ENCODE results near the gene LHFPL6. TPM values are rescaled to one million over a fixed set of nuclear protein-coding genes. Genes with fewer than 3 reads are reported as not detected.

Gene LHFPL6
- total RNA-seq, 2 experiments from 2014 or later = 0.12 to 0.25 TPM

DNA sequence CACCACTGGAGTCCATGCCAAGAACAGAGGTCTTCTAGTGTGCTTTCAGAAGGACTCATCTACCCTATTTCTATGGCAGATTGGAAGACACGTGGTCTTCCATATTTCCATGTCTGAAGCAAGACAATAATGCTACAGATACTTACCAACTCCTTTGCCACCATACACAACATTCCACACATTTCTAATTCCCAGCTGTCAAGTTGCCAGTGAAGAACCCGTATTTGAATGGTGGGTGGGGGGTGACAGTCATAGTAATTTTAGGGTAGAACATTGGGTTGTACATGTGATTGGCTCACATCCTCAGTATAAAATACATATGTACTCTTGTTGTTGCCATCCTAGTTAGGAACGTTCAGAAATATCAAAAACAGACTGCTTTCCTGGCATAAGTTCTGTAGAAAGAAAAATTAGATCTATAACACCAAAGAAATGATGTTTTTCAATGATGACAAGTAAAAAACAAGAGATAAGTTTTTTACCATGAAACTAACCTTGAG lies 69.3 kb downstream of the LHFPL6 start:
- H3K36me3 Mint-ChIP-seq (ENCODE audit: low read depth) = no peaks in the 10 kb centered on the region
- H3K9me3 Mint-ChIP-seq = no peaks in the 10 kb centered on the region
- CTCF ChIA-PET = no interaction called here
- POLR2A ChIA-PET = no interaction called here
- H3K4me3 Mint-ChIP-seq = no peak overlapping the region
- no peak for DNase-seq
- no peak overlapping the region for H3K27ac Mint-ChIP-seq
- no peaks in the 10 kb centered on the region for H3K4me1 Mint-ChIP-seq
- H3K27me3 Mint-ChIP-seq = peaks cover 15% of the 10 kb centered on the region

DNA sequence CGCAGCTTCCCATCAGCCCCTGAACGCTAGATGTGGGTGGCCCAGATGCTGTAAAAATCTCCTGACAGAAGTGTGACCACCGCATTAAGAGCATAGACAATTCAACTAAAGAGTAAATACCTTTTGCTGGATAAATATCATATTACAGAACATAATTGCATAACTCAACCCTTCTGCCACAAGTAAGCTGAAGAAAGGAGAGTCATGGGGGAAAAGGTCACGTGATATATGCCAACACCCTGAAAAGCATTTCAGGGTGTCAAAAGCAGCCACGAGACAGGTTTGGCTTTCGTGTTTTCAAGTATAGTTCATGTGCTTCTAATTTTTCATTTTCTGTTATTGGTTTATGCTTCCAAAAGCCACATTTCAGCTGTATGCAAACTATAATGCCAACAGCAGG lies 71.3 kb downstream of the LHFPL6 start:
- no peak for DNase-seq
- Mint-ChIP-seq H3K4me1 (no peaks in the 10 kb centered on the region), H3K27me3 (peaks cover 14% of the 10 kb centered on the region), H3K36me3 (ENCODE audit: low read depth) (no peaks in the 10 kb centered on the region), H3K9me3 (no peaks in the 10 kb centered on the region), H3K27ac (no peak overlapping the region), H3K4me3 (no peak overlapping the region)
- ChIA-PET POLR2A (no interaction called here), CTCF (interaction anchor here (0.6 kb wide), 1 partner anchor 363 kb away, joined by 3 read pairs; no protein-coding TSS in a partner anchor)

DNA sequence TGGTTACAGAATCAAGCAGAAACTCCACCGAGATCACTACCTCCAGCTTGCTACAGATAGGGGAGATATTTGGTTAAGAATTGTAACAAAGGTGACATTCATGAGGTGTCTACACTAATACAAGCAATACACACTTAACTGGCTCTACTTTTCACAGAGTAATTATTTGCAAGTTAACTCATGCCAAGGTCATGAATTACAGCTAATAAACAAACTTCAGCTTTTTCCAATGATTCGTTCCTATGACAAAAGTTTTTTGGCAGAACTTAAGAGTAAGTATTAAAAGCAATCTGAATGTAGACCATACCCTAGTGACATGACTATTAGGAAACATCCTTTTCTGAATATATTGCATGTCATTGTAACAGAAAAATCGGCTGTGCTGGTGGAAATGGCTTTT lies 72.1 kb downstream of the LHFPL6 start:
- no peak for DNase-seq
- CTCF ChIA-PET = no interaction called here

DNA sequence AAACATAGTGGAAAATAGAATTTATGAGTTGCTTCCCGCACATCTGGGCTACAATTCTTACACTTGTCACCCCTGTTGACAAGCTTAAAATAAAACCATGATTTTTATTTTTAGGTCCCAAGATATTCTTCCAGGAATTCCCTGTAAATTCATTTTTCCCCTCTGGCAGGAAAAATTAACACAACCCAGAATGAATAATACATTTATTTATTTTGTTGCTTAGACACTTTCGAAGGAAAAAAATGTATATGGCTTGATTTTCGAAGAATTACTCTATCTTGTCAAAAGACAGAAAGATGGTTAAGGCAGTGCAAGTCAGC lies 74.4 kb downstream of the LHFPL6 start:
- no peak for DNase-seq
- Mint-ChIP-seq H3K36me3 (ENCODE audit: low read depth) (no peaks in the 10 kb centered on the region), H3K27me3 (peaks cover 20% of the 10 kb centered on the region), H3K4me3 (no peak overlapping the region), H3K27ac (no peak overlapping the region), H3K9me3 (no peaks in the 10 kb centered on the region), H3K4me1 (no peaks in the 10 kb centered on the region)
- ChIA-PET POLR2A (no interaction called here), CTCF (interaction anchor here (1.2 to 1.3 kb wide), 2 partner anchors 8 to 197 kb away, joined by 3 read pairs; no protein-coding TSS in a partner anchor)

More for the DNA sequence above, 72.1 kb downstream of the LHFPL6 start:
- POLR2A ChIA-PET = no interaction called here
- no peaks in the 10 kb centered on the region for H3K4me1 Mint-ChIP-seq
- H3K4me3 Mint-ChIP-seq = no peak overlapping the region
- no peak overlapping the region for H3K27ac Mint-ChIP-seq
- no peaks in the 10 kb centered on the region for H3K36me3 Mint-ChIP-seq (ENCODE audit: low read depth)
- peaks cover 18% of the 10 kb centered on the region for H3K27me3 Mint-ChIP-seq
- no peaks in the 10 kb centered on the region for H3K9me3 Mint-ChIP-seq

DNA sequence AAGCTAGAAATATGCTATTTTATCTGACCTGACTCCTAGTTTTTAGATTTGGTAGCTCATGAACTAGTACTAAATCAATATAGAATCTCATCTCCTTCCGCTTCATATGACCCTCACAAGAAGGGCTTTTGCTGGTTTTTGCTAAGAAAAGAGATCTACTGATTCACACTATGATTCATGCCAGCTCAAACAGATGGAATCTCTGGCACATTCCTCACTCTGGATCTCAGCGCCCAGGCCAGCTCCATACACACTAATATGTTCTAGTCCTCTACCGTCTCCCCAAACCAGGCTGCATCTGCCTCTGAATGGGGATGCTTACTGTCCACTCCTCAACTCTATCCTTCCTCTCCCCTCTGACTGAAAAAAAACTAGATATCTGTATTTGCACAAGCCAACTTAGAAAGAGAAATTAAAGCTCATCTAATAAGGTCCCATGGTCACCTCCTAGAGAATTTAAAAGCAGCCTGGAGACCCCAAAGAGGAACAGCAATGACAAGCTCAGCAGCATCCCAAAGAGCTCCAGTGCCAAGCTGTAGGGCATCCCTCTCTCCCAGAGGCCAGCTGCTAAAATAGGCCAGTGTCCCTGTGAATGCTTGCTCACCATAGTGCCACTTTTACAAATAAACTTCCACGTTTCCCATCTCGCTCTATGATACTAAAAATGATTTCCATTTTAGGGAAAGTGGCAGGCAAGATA lies 74.9 kb downstream of the LHFPL6 start:
- Mint-ChIP-seq H3K4me3 (no peak overlapping the region), H3K27me3 (peaks cover 16% of the 10 kb centered on the region), H3K27ac (no peak overlapping the region), H3K36me3 (ENCODE audit: low read depth) (no peaks in the 10 kb centered on the region), H3K4me1 (no peaks in the 10 kb centered on the region), H3K9me3 (no peaks in the 10 kb centered on the region)
- ChIA-PET POLR2A (no interaction called here), CTCF (interaction anchor here (0.6 to 1.3 kb wide), 3 partner anchors 9 to 196 kb away, joined by 3 to 4 read pairs (median 3); no protein-coding TSS in a partner anchor)
- DNase-seq = no peak

DNA sequence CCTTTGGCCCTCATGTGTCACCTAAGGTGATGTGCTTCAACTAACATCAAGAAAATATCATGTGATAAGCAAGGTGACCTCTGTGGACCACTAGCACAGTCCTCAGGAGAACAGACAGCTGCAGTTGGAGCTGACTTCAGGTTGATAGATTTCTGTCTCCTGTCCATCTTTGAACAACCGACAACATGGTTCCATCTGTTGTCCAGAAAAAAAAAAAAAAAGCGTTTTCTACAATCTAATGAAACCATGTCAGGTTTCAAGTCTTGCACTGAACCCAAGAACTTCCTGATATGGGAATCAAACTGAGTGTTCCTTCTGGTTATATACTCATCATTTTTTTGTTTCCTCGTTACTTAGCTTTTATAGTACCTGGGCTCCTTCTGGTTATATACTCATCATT lies 75.7 kb downstream of the LHFPL6 start:
- no peaks in the 10 kb centered on the region for H3K36me3 Mint-ChIP-seq (ENCODE audit: low read depth)
- DNase-seq = no peak
- no peak overlapping the region for H3K27ac Mint-ChIP-seq
- H3K9me3 Mint-ChIP-seq = no peaks in the 10 kb centered on the region
- H3K4me1 Mint-ChIP-seq = no peaks in the 10 kb centered on the region
- ChIA-PET POLR2A (no interaction called here), CTCF (interaction anchor here (0.6 to 1.3 kb wide), 3 partner anchors 9 to 195 kb away, joined by 3 to 4 read pairs (median 3); no protein-coding TSS in a partner anchor)
- peaks cover 16% of the 10 kb centered on the region for H3K27me3 Mint-ChIP-seq
- H3K4me3 Mint-ChIP-seq = no peak overlapping the region

DNA sequence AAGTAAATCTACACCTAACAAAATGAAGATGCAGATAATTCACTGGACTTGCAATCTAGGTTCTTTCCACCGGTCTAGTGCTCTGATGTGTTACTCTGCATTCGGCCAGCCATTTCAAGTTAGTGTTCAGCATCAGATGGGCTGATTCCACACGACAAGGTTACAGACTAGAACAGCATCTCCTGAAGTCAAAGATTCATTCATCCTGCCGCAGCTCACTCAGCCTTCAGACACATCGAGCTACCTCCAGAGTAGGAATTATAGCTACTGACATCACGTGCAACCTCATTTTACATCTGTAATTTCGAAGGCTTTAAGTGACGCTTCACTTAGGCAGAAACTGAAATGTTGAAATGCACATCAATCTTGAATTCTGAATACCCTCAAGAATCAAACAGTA lies 76.5 kb downstream of the LHFPL6 start:
- ChIA-PET POLR2A (interaction anchor here (0.7 kb wide), 1 partner anchor 32 kb away, joined by 3 read pairs; no protein-coding TSS in a partner anchor), CTCF (interaction anchor here (0.6 kb wide), 1 partner anchor 28 kb away, joined by 3 read pairs; no protein-coding TSS in a partner anchor)
- H3K27ac Mint-ChIP-seq = no peak overlapping the region

DNA sequence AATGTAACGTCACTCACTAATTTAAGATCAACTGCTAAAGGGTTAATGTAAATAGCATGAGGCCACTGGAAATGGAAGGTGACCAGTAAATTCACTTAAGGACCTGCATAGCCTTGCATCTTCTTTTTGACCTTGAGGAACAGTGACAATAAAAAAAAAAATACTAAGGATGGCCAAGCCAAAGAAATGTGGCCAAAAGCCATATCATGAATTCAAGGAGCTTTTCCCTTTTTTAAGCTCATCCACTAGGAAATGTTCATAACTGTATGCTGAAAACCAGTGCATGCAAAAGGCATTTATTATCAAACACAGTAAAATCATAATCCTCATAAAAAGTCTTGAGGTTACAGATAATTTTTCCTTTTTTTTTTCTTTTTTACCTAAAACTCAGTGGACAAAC lies 77.5 kb downstream of the LHFPL6 start:
- H3K4me1 Mint-ChIP-seq = no peaks in the 10 kb centered on the region
- no peak for DNase-seq
- POLR2A ChIA-PET = no interaction called here
- no peaks in the 10 kb centered on the region for H3K9me3 Mint-ChIP-seq
- H3K27me3 Mint-ChIP-seq = peaks cover 9% of the 10 kb centered on the region
- CTCF ChIA-PET = interaction anchor here (0.6 kb wide), 1 partner anchor 29 kb away, joined by 3 read pairs; no protein-coding TSS in a partner anchor
- no peaks in the 10 kb centered on the region for H3K36me3 Mint-ChIP-seq (ENCODE audit: low read depth)
- no peak overlapping the region for H3K4me3 Mint-ChIP-seq
- no peak overlapping the region for H3K27ac Mint-ChIP-seq

More for the DNA sequence above, 76.5 kb downstream of the LHFPL6 start:
- Mint-ChIP-seq H3K4me3 (no peak overlapping the region), H3K27me3 (peaks cover 13% of the 10 kb centered on the region), H3K4me1 (no peaks in the 10 kb centered on the region), H3K9me3 (no peaks in the 10 kb centered on the region), H3K36me3 (ENCODE audit: low read depth) (no peaks in the 10 kb centered on the region)
- DNase-seq = no peak

DNA sequence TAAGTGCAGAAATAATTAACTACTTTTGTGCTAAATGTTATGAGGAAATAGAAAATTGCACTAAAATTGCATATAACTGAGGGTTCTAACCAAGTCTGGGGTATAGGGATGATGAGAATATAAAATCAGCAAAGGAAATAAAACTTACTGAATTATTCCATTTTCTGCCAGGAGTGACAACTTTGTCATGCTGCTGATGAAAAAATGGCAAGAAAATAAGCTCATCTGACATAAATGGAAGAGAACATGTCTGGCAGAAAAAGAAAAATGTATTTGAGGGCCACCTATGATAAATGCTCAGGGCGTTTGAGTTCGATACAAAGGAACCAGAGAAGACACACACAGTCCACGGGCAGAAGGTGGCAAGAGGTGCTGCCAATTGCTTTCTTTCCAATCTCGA lies 78.2 kb downstream of the LHFPL6 start:
- H3K27ac Mint-ChIP-seq = no peak overlapping the region
- CTCF ChIA-PET = no interaction called here
- no peak overlapping the region for H3K4me3 Mint-ChIP-seq
- H3K36me3 Mint-ChIP-seq (ENCODE audit: low read depth) = no peaks in the 10 kb centered on the region
- no peaks in the 10 kb centered on the region for H3K4me1 Mint-ChIP-seq
- POLR2A ChIA-PET = no interaction called here
- no peak for DNase-seq
- no peaks in the 10 kb centered on the region for H3K9me3 Mint-ChIP-seq
- H3K27me3 Mint-ChIP-seq = peaks cover 9% of the 10 kb centered on the region

DNA sequence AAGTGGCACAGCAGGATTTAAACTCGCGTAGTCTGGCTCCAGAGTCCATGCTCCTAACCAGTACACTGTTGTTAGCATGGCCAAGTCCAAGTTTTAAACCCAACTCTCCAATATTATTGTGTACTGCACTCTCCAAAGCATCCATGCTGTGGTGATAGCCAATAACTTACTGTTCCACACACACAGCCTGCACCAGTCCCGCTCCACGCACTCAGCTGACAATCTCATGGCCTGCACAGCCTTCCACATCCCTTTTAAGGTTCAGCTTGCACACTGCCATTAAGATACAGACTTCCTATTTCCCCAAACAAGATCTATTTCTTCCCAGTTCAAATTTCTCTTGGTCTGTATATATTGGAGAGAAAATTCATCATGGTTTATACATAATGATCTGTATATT lies 80.7 kb downstream of the LHFPL6 start:
- ChIA-PET POLR2A (no interaction called here), CTCF (no interaction called here)
- Mint-ChIP-seq H3K27me3 (peaks cover 6% of the 10 kb centered on the region), H3K4me3 (no peak overlapping the region), H3K4me1 (no peaks in the 10 kb centered on the region), H3K36me3 (ENCODE audit: low read depth) (no peaks in the 10 kb centered on the region), H3K27ac (no peak overlapping the region), H3K9me3 (no peaks in the 10 kb centered on the region)
- DNase-seq = no peak

DNA sequence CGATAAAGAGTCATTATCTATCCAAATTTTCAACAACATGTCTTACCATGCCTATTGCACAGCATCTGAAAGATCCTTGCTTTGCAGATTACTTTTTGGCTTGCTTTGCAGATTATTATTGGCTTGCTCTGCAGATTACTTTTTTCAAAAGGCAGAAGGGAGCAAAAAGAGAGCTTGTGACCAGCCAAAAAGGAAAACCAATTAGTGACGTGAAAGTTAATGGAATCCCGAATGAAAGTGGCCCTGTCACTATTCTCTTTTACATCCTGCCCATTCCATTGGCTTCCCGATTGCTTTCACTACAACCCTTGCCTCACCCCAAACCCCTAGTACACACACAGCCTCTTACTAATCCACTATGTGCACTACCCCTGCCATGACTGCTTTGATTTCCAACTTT lies 81.3 kb downstream of the LHFPL6 start:
- peaks cover 6% of the 10 kb centered on the region for H3K27me3 Mint-ChIP-seq
- H3K4me3 Mint-ChIP-seq = no peak overlapping the region
- no peaks in the 10 kb centered on the region for H3K4me1 Mint-ChIP-seq
- no peaks in the 10 kb centered on the region for H3K9me3 Mint-ChIP-seq
- CTCF ChIA-PET = no interaction called here
- H3K27ac Mint-ChIP-seq = no peak overlapping the region
- no peaks in the 10 kb centered on the region for H3K36me3 Mint-ChIP-seq (ENCODE audit: low read depth)
- no peak for DNase-seq
- POLR2A ChIA-PET = no interaction called here

DNA sequence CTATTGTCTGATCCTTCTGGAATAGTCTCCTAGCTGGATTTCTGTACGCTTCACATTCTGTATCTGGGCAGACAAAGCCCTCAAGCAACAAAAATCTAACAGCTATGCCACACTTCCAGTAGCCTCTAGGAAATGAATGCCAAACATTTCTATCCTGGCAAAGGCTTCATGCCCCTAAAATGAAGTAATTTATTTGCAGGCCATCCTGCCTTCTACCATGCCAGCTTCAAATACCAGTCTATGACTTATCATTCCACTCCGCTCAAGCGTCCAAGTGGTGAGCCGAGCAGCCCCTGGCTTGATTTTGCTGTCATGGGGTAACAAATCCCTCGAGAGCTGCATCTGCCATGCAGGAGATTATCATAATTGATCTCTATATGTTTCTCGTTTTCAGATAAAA lies 86.9 kb downstream of the LHFPL6 start:
- CTCF ChIA-PET = interaction anchor here (1.2 to 1.4 kb wide), 2 partner anchors 10 to 13 kb away, joined by 3 to 4 read pairs; no protein-coding TSS in a partner anchor
- POLR2A ChIA-PET = no interaction called here

DNA sequence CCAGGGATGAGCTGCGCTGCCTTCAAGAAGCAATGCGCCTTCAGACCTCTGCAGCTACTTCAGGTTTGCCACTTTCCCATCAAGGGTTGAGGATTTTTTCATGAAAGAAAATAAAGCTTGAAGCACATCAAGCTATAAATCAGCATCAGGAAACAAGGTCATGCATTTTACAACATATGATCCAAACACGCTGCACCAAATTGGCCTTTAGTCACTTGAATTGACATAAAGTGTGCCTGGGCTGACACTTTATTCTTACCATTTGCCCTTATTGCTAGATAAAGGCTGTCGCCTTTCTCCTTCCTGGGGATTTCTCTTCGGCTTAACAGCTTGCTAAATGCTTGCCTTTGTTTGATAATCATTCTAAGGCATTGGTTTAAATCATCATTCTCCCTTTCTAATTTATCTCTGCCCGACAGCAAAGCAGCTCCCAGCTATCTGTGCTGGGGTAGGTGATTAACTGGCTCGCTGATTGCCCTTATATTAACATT lies 87.7 kb downstream of the LHFPL6 start:
- DNase-seq = no peak
- H3K27ac Mint-ChIP-seq = no peak overlapping the region
- no peaks in the 10 kb centered on the region for H3K9me3 Mint-ChIP-seq
- ChIA-PET CTCF (interaction anchor here (1.2 to 1.4 kb wide), 2 partner anchors 10 to 12 kb away, joined by 3 to 4 read pairs; no protein-coding TSS in a partner anchor), POLR2A (no interaction called here)
- H3K4me3 Mint-ChIP-seq = no peak overlapping the region
- H3K36me3 Mint-ChIP-seq (ENCODE audit: low read depth) = no peaks in the 10 kb centered on the region
- H3K4me1 Mint-ChIP-seq = no peaks in the 10 kb centered on the region
- H3K27me3 Mint-ChIP-seq = no peaks in the 10 kb centered on the region

More for the DNA sequence above, 86.9 kb downstream of the LHFPL6 start:
- H3K4me3 Mint-ChIP-seq = no peak overlapping the region
- H3K9me3 Mint-ChIP-seq = no peaks in the 10 kb centered on the region
- no peaks in the 10 kb centered on the region for H3K4me1 Mint-ChIP-seq
- no peak for DNase-seq
- no peaks in the 10 kb centered on the region for H3K36me3 Mint-ChIP-seq (ENCODE audit: low read depth)
- no peaks in the 10 kb centered on the region for H3K27me3 Mint-ChIP-seq
- no peak overlapping the region for H3K27ac Mint-ChIP-seq

Measured in activated CD4-positive, alpha-beta T cell treated with anti-CD3 and anti-CD28 coated beads, Interleukin-2, amount 10 ng/mL, durations not matched to agents 7 days and 5 days (primary cell).